Mononuclear cell (primary cell): ENCODE data around the gene IL34. TPM values are rescaled to one million over a fixed set of nuclear protein-coding genes. Genes with fewer than 3 reads are reported as not detected.
"Not testable (repeated sequence)": the region's sequence is repeated elsewhere in the genome, so short reads cannot be mapped to it uniquely, and the experiment has no call there.

Experiments used
- H3K27me3 ChIP-seq: 2 replicates; pipeline ENCODE4 v1.6.0; 2011; ENCODE audit warnings: low read length, control low read depth; ENCODE audit not compliant: insufficient read depth
- H3K4me1 ChIP-seq: 2 replicates; pipeline ENCODE4 v1.5.1; 2011; ENCODE audit warnings: mild to moderate bottlenecking, low read length, control low read depth; ENCODE audit not compliant: insufficient read depth
- H3K4me3 ChIP-seq: 2 replicates; pipeline ENCODE4 v1.5.1; 2011; ENCODE audit warnings: mild to moderate bottlenecking, low read length, moderate library complexity
- H3K9me3 ChIP-seq: 2 replicates; pipeline ENCODE4 v1.5.1; 2011; ENCODE audit warnings: low read depth, mild to moderate bottlenecking, control low read depth, low read length
- total RNA-seq: library from RNA; depleted of rRNA; stranded (reverse); fragments of >200 nt; gene quantifications from one replicate; pipeline ENCODE4 v1.2.3, GENCODE V29; 2012

Gene IL34
- total RNA-seq, 1 donor, result 0.52 TPM

GRCh38 chr16:70612931-70613330 is 33.4 kb upstream of the IL34 start:
- Histone ChIP-seq H3K9me3 (no peaks in the 10 kb centered on the region), H3K4me1 (no peaks in the 10 kb centered on the region), H3K27me3 (no peaks in the 10 kb centered on the region)

GRCh38 chr16:70614208-70614951 is 32.0 kb upstream of the IL34 start:
- Histone ChIP-seq H3K27me3 (no peaks in the 10 kb centered on the region), H3K4me1 (no peaks in the 10 kb centered on the region), H3K4me3 (no peak overlapping the region), H3K9me3 (no peaks in the 10 kb centered on the region)

More at GRCh38 chr16:70612931-70613330, 33.4 kb upstream of the IL34 start:
- no peak overlapping the region for H3K4me3 ChIP-seq

- no peaks in the 10 kb centered on the region for H3K9me3 ChIP-seq
- no peak overlapping the region for H3K4me3 ChIP-seq
- H3K4me1 ChIP-seq, result no peaks in the 10 kb centered on the region
- no peaks in the 10 kb centered on the region for H3K27me3 ChIP-seq
Measured at GRCh38 chr16:70615945-70616344, 30.4 kb upstream of the IL34 start.

- H3K4me1 ChIP-seq, H3K9me3 ChIP-seq, H3K27me3 ChIP-seq, H3K4me3 ChIP-seq: not testable (repeated sequence)
Measured at GRCh38 chr16:70621864-70622263, 24.5 kb upstream of the IL34 start.

GRCh38 chr16:70627696-70628095 is 18.7 kb upstream of the IL34 start:
- no peaks in the 10 kb centered on the region for H3K27me3 ChIP-seq
- H3K4me1 ChIP-seq, result no peaks in the 10 kb centered on the region
- no peak overlapping the region for H3K4me3 ChIP-seq
- H3K9me3 ChIP-seq, result no peaks in the 10 kb centered on the region

GRCh38 chr16:70630960-70631745 is 15.2 kb upstream of the IL34 start:
- Histone ChIP-seq H3K4me3 (no peak overlapping the region), H3K27me3 (no peaks in the 10 kb centered on the region), H3K4me1 (no peaks in the 10 kb centered on the region), H3K9me3 (no peaks in the 10 kb centered on the region)

- no peak overlapping the region for H3K4me3 ChIP-seq
- no peaks in the 10 kb centered on the region for H3K27me3 ChIP-seq
- H3K9me3 ChIP-seq, result no peaks in the 10 kb centered on the region
- H3K4me1 ChIP-seq, result no peaks in the 10 kb centered on the region
Measured at GRCh38 chr16:70632273-70632672, 14.1 kb upstream of the IL34 start.

- H3K4me3 ChIP-seq, H3K4me1 ChIP-seq, H3K9me3 ChIP-seq, H3K27me3 ChIP-seq: not testable (repeated sequence)
Measured at GRCh38 chr16:70633617-70634016, 12.7 kb upstream of the IL34 start.

GRCh38 chr16:70634861-70635260 is 11.5 kb upstream of the IL34 start:
- Histone ChIP-seq H3K27me3 (no peaks in the 10 kb centered on the region), H3K4me3 (no peak overlapping the region), H3K4me1 (no peaks in the 10 kb centered on the region), H3K9me3 (no peaks in the 10 kb centered on the region)

GRCh38 chr16:70635336-70636016 is 10.9 kb upstream of the IL34 start:
- no peaks in the 10 kb centered on the region for H3K27me3 ChIP-seq
- no peak overlapping the region for H3K4me3 ChIP-seq
- H3K9me3 ChIP-seq, result no peaks in the 10 kb centered on the region
- H3K4me1 ChIP-seq, result no peaks in the 10 kb centered on the region

- Histone ChIP-seq H3K9me3 (no peaks in the 10 kb centered on the region), H3K4me3 (no peak overlapping the region), H3K27me3 (no peaks in the 10 kb centered on the region), H3K4me1 (no peaks in the 10 kb centered on the region)
Measured at GRCh38 chr16:70638814-70639792, 7.3 kb upstream of the IL34 start.

GRCh38 chr16:70642633-70643032 is 3.7 kb upstream of the IL34 start:
- no peaks in the 10 kb centered on the region for H3K27me3 ChIP-seq
- H3K4me3 ChIP-seq, result no peak overlapping the region
- no peaks in the 10 kb centered on the region for H3K9me3 ChIP-seq
- H3K4me1 ChIP-seq, result no peaks in the 10 kb centered on the region

- not testable (repeated sequence) for H3K27me3 ChIP-seq, H3K4me1 ChIP-seq, H3K4me3 ChIP-seq, H3K9me3 ChIP-seq
Measured at GRCh38 chr16:70643264-70643663, 3.1 kb upstream of the IL34 start.

GRCh38 chr16:70644763-70645597 is 1.4 kb upstream of the IL34 start:
- Histone ChIP-seq H3K4me3 (no peak overlapping the region), H3K4me1 (no peaks in the 10 kb centered on the region), H3K9me3 (no peaks in the 10 kb centered on the region), H3K27me3 (no peaks in the 10 kb centered on the region)
